Measurements from ENCODE around the gene B4GALNT4. TPM values are rescaled to one million over a fixed set of nuclear protein-coding genes. Genes with fewer than 3 reads are reported as not detected.

Gene B4GALNT4
- total and polyA plus RNA-seq, 2 of the 8 experiments (the other 6 are each of a cell fraction or from before 2014, with no cell fraction given) = 40.9 to 76.3 TPM

DNA sequence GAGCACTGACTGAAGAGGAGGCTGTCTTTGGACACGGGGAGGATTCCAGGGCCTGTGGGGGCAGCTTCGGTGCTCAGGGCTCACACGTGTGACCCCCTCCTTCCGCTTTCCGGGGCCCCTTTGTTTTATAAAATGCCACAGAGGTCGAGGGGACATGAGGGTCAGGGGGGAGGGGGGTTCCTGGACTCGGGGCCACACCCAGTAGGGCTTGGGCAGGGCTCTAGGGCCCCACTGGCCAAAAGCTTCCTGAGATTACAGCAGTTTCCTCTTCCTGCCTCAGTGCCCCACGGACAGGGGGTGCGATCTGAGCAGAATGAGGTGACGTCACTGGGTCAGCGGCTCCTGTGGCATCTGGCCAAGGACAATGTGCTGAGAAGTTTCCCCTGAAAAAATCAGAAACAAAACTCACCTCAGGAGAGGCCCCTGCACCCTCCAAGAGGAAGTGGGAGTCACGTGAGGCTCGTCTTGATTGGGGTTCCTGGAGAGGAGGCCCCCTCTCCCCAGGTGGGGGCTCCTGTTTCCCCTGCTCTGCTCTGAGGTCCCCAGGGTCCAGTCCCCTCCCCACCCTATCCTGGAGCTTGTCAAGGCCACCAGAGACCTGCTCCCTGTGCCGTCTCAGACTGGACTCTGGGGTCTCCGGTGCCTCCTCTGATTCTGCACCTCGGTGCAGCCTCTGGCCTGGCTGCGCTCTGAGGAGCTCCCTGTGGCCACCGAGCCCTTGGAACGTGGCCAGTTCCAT is 42.3 kb upstream of the B4GALNT4 start (continued):
- no peak for TF ChIP-seq ATF2 (IDR thresholded peaks at IDR 0.05; ENCODE audit: low read length)
- no peak for TF ChIP-seq SUZ12 (IDR thresholded peaks at IDR 0.05; ENCODE audit: low read length)
- no peak for TF ChIP-seq CBX5 (IDR thresholded peaks at IDR 0.05; ENCODE audit: low read depth, low read length)

Measured in H1 (cell line).